RWPE2 (cell line): Measurements from ENCODE around the gene ZNF174.

ENCODE experiments used
- ATAC-seq: fragments of 200-7000 bp; cut with Tn5 transposase; 3 replicates; pipeline ENCODE4 v1.9.1; 2021; ENCODE audit warnings: low read depth
- DNase-seq: peaks from one replicate; pipeline ENCODE4 v3.0.0-alpha.2; 2020; ENCODE audit warnings: low spot score
- H3K27ac ChIP-seq: fragments of 450-650 bp; 2 replicates; pipeline ENCODE4 v1.5.1; 2017; ENCODE audit warnings: mild to moderate bottlenecking; ENCODE audit not compliant: poor library complexity, severe bottlenecking
- H3K27me3 ChIP-seq: fragments of 250-450 bp; sonication (Bioruptor Pico); 2 replicates; pipeline ENCODE4 v1.5.1; 2021; ENCODE audit warnings: mild to moderate bottlenecking, moderate library complexity; ENCODE audit not compliant: insufficient read depth, poor library complexity, severe bottlenecking
- H3K36me3 ChIP-seq: fragments of 250-450 bp; sonication (Bioruptor Pico); 2 replicates; pipeline ENCODE4 v1.5.1; 2020; ENCODE audit warnings: low read depth, mild to moderate bottlenecking, moderate library complexity
- H3K4me1 ChIP-seq: fragments of 250-450 bp; sonication (Bioruptor Pico); 2 replicates; pipeline ENCODE4 v1.5.1; 2021; ENCODE audit warnings: mild to moderate bottlenecking, moderate library complexity; ENCODE audit not compliant: insufficient read depth, poor library complexity, severe bottlenecking
- H3K4me3 ChIP-seq: fragments of 250-450 bp; sonication (Bioruptor Pico); 2 replicates; pipeline ENCODE4 v1.5.1; 2021; ENCODE audit warnings: mild to moderate bottlenecking, moderate library complexity; ENCODE audit not compliant: severe bottlenecking
- H3K9me3 ChIP-seq: fragments of 250-450 bp; sonication (Bioruptor Pico); 2 replicates; pipeline ENCODE4 v1.5.1; 2021; ENCODE audit warnings: mild to moderate bottlenecking, moderate library complexity; ENCODE audit not compliant: severe bottlenecking
- CTCF ChIP-seq: fragments of 450-650 bp; IDR thresholded peaks from one replicate; pipeline ENCODE4 v1.5.1; 2017; ENCODE audit warnings: mild to moderate bottlenecking, moderate library complexity; ENCODE audit not compliant: poor library complexity, severe bottlenecking

ZNF174 gene

DNA sequence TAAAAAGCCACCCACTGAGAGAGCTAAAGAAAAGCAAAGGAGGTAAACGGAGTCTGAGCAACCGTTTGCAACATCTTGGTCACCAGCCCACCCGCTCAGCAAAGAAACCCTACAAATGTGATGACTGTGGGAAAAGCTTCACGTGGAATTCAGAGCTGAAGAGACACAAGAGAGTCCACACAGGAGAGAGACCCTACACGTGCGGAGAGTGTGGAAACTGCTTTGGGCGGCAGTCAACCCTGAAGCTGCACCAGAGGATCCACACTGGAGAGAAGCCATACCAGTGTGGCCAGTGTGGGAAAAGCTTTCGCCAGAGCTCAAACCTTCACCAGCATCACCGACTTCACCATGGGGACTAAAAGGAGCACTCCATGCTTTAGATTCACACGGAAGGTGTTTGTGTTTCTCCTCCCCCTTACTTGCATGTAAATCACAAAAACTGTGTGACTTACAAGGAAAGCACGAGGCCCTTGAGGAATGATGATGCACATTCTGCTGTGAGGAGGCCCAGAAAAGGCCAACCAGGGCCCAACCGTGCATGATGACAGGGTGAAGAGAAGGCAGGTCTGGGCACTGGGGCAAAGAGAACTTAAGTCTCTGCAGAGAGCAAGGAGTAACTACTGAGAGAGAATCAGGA, 7.7 kb downstream of the ZNF174 start:
- no peak for ATAC-seq
- Histone ChIP-seq H3K36me3 (peaks cover 45% of the 10 kb centered on the region), H3K9me3 (peaks cover 22% of the 10 kb centered on the region)

GRCh38 chr16:3413730-3414379, 12.8 kb downstream of the ZNF174 start:
- H3K4me1 ChIP-seq: no peaks in the 10 kb centered on the region
- H3K9me3 ChIP-seq: peaks cover 5% of the 10 kb centered on the region
- ATAC-seq: no peak
- H3K27ac ChIP-seq: no peak overlapping the region
- H3K36me3 ChIP-seq: peaks cover 5% of the 10 kb centered on the region
- H3K4me3 ChIP-seq: no peak overlapping the region
- no peak for DNase-seq
- no peak for TF ChIP-seq CTCF
- no peaks in the 10 kb centered on the region for H3K27me3 ChIP-seq

More for the DNA sequence above, 7.7 kb downstream of the ZNF174 start:
- no peak for DNase-seq
- Histone ChIP-seq H3K4me1 (no peaks in the 10 kb centered on the region), H3K4me3 (no peak overlapping the region), H3K27ac (no peak overlapping the region), H3K27me3 (no peaks in the 10 kb centered on the region)
- TF ChIP-seq CTCF: no peak

DNA sequence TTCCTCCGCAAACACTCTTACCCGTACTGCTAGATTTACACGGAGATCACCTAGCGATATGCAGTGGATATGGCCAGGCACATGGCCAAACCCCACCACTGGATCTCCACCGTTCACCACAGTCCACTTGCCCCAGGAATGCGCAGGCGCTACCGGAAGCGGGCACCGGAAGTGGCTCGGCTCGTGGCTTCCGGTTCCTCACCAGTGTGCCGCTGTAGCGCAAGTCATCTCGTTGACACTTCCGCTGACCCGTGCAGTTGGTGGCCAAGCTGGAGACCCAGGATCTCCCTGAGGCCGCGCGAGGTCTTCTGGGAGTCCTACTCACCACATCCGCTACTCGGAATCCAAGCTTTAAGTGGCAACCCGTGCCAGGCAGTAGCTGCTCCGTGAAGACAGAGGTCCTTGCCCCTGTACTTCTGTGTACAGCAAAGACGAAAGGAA, 30.8 kb downstream of the ZNF174 start:
- no peak overlapping the region for H3K27ac ChIP-seq
- no peaks in the 10 kb centered on the region for H3K4me1 ChIP-seq
- H3K27me3 ChIP-seq: peaks cover 9% of the 10 kb centered on the region
- ATAC-seq: no peak
- peaks cover 13% of the 10 kb centered on the region for H3K36me3 ChIP-seq
- H3K4me3 ChIP-seq: no peak overlapping the region
- DNase-seq: no peak
- no peaks in the 10 kb centered on the region for H3K9me3 ChIP-seq
- TF ChIP-seq CTCF: no peak

DNA sequence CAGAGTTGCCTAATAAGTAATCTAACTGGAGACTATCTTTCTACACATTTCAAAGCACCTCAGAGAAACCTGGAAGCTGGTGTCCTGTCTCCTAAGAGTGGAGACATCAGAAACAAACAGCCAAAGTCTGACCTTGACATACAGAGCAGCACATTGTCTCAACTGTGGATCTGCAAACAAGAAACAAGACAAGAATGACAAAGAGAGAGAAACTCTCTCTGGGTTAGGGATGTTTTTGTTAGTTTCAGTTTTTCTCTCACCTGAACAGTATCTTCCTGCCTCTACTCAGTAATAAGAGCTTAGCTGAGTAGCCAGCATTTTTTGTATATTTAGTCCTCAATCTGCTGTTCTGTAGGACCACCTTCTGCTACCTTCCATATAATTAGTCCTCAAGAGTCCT, 33.4 kb downstream of the ZNF174 start:
- Histone ChIP-seq H3K27me3 (peaks cover 9% of the 10 kb centered on the region), H3K4me1 (no peaks in the 10 kb centered on the region), H3K4me3 (no peak overlapping the region), H3K36me3 (peaks cover 16% of the 10 kb centered on the region), H3K9me3 (no peaks in the 10 kb centered on the region), H3K27ac (no peak overlapping the region)
- no peak for TF ChIP-seq CTCF
- no peak for ATAC-seq
- no peak for DNase-seq

- DNase-seq (no peak), ATAC-seq (no peak)
- TF ChIP-seq CTCF: no peak
- Histone ChIP-seq H3K4me1 (no peaks in the 10 kb centered on the region), H3K9me3 (no peaks in the 10 kb centered on the region), H3K27me3 (peaks cover 9% of the 10 kb centered on the region), H3K4me3 (no peak overlapping the region), H3K36me3 (peaks cover 28% of the 10 kb centered on the region), H3K27ac (no peak overlapping the region)
These were observed 38.6 kb downstream of the ZNF174 start for GRCh38 chr16:3439637-3440036.
